SK-N-SH treated with all-trans-retinoic acid at 6 μM for 48 hours (cell line): ENCODE data around the gene YEATS2.

Experiments used
- ATAC-seq: fragments of 200-7000 bp; cut with Tn5 transposase; 3 replicates; pipeline ENCODE4 v1.9.1; 2020; ENCODE audit warnings: mild to moderate bottlenecking, moderate library complexity
- ARNTL ChIP-seq: fragments of 450-650 bp; formaldehyde crosslinking; IDR thresholded peaks from 2 replicates; pipeline ENCODE4 v1.5.0; 2020; ENCODE audit warnings: low read depth, mild to moderate bottlenecking, moderate library complexity, borderline replicate concordance
- BACH2 ChIP-seq: fragments of 250-450 bp; sonication (Bioruptor Pico); IDR thresholded peaks from 2 replicates; pipeline ENCODE4 v1.9.0; 2021; ENCODE audit warnings: mild to moderate bottlenecking, borderline replicate concordance
- CREB5 ChIP-seq: fragments of 250-450 bp; sonication (Bioruptor Pico); IDR thresholded peaks from 2 replicates; pipeline ENCODE4 v1.5.1; 2020; ENCODE audit warnings: low read depth, mild to moderate bottlenecking, moderate library complexity
- CSDC2 ChIP-seq: fragments of 250-450 bp; sonication (Bioruptor Pico); IDR thresholded peaks from 2 replicates; pipeline ENCODE4 v1.5.0; 2020; ENCODE audit warnings: mild to moderate bottlenecking, moderate library complexity
- CSRNP3 ChIP-seq: fragments of 250-450 bp; sonication (Bioruptor Pico); IDR thresholded peaks from 2 replicates; pipeline ENCODE4 v1.5.1; 2021; ENCODE audit warnings: mild to moderate bottlenecking, moderate library complexity
- ESRRG ChIP-seq: fragments of 250-450 bp; sonication (Bioruptor Pico); IDR thresholded peaks from 2 replicates; pipeline ENCODE4 v1.6.1; 2021; ENCODE audit warnings: mild to moderate bottlenecking
- GLIS3 ChIP-seq: fragments of 250-450 bp; sonication (Bioruptor Pico); IDR thresholded peaks from 2 replicates; pipeline ENCODE4 v1.5.0; 2020; ENCODE audit warnings: mild to moderate bottlenecking, moderate library complexity
- ISL1 ChIP-seq: fragments of 250-450 bp; sonication (Bioruptor Pico); IDR thresholded peaks from 2 replicates; pipeline ENCODE4 v2.1.2; 2022; ENCODE audit warnings: mild to moderate bottlenecking, moderate library complexity
- PATZ1 ChIP-seq: fragments of 250-450 bp; sonication (Bioruptor Pico); IDR thresholded peaks from 2 replicates; pipeline ENCODE4 v1.8.0; 2020; ENCODE audit warnings: mild to moderate bottlenecking, moderate library complexity, borderline replicate concordance
- POU6F1 ChIP-seq: fragments of 250-450 bp; sonication (Bioruptor Pico); IDR thresholded peaks from 2 replicates; pipeline ENCODE4 v1.8.0; 2021; ENCODE audit warnings: low read depth, mild to moderate bottlenecking, moderate library complexity, borderline replicate concordance
- PPARA ChIP-seq: fragments of 250-450 bp; sonication (Bioruptor Pico); IDR thresholded peaks from 2 replicates; pipeline ENCODE4 v1.5.0; 2020; ENCODE audit warnings: mild to moderate bottlenecking, borderline replicate concordance
- RARB ChIP-seq: fragments of 250-450 bp; sonication (Bioruptor Pico); IDR thresholded peaks from 2 replicates; pipeline ENCODE4 v1.8.0; 2021; ENCODE audit warnings: mild to moderate bottlenecking, moderate library complexity
- SNAI2 ChIP-seq: fragments of 250-450 bp; sonication (Bioruptor Pico); IDR thresholded peaks from 2 replicates; pipeline ENCODE4 v1.5.0; 2020; ENCODE audit warnings: mild to moderate bottlenecking, moderate library complexity
- TCF4 ChIP-seq: fragments of 250-450 bp; sonication (Bioruptor Pico); IDR thresholded peaks from 2 replicates; pipeline ENCODE4 v1.8.0; 2021; ENCODE audit warnings: mild to moderate bottlenecking, moderate library complexity, borderline replicate concordance
- TOX ChIP-seq: fragments of 250-450 bp; sonication (Bioruptor Pico); IDR thresholded peaks from 2 replicates; pipeline ENCODE4 v1.8.0; 2021; ENCODE audit warnings: mild to moderate bottlenecking, moderate library complexity, borderline replicate concordance
- TSHZ2 ChIP-seq: fragments of 250-450 bp; sonication (Bioruptor Pico); IDR thresholded peaks from 2 replicates; pipeline ENCODE4 v1.5.0; 2020; ENCODE audit warnings: mild to moderate bottlenecking, moderate library complexity
- ZC3H10 ChIP-seq: fragments of 250-450 bp; sonication (Bioruptor Pico); IDR thresholded peaks from 2 replicates; pipeline ENCODE4 v1.5.1; 2021; ENCODE audit warnings: mild to moderate bottlenecking, moderate library complexity
- ZFP3 ChIP-seq: fragments of 250-450 bp; sonication (Bioruptor Pico); IDR thresholded peaks from 2 replicates; pipeline ENCODE4 v1.5.0; 2020; ENCODE audit warnings: mild to moderate bottlenecking, moderate library complexity
- ZNF70 ChIP-seq: fragments of 450-650 bp; formaldehyde crosslinking; IDR thresholded peaks from 2 replicates; pipeline ENCODE4 v1.5.0; 2020; ENCODE audit warnings: mild to moderate bottlenecking, moderate library complexity

Gene YEATS2

GRCh38 chr3:183828538-183828870, 130.9 kb downstream of the YEATS2 start:
- no peak for TF ChIP-seq ZFP3 (CRISPR knock-in tag)
- ATAC-seq: no peak

- ATAC-seq: no peak
- TF ChIP-seq ZC3H10 (CRISPR knock-in tag): no peak
- TF ChIP-seq TOX (CRISPR knock-in tag): no peak
- no peak for TF ChIP-seq ARNTL
- no peak for TF ChIP-seq GLIS3 (CRISPR knock-in tag)
- TF ChIP-seq ISL1 (CRISPR knock-in tag): no peak
- no peak for TF ChIP-seq POU6F1 (CRISPR knock-in tag)
- no peak for TF ChIP-seq ESRRG (CRISPR knock-in tag)
- TF ChIP-seq BACH2 (CRISPR knock-in tag): no peak
- no peak for TF ChIP-seq SNAI2 (CRISPR knock-in tag)
- TF ChIP-seq CREB5: no peak
- no peak for TF ChIP-seq CSDC2
Observed at GRCh38 chr3:183829466-183829865, 131.9 kb downstream of the YEATS2 start.

- no peak for TF ChIP-seq GLIS3 (CRISPR knock-in tag)
- no peak for TF ChIP-seq CREB5
- no peak for TF ChIP-seq PPARA (CRISPR knock-in tag)
- TF ChIP-seq BACH2 (CRISPR knock-in tag): no peak
- no peak for TF ChIP-seq TCF4 (CRISPR knock-in tag)
- TF ChIP-seq CSRNP3 (CRISPR knock-in tag): no peak
- no peak for TF ChIP-seq RARB (CRISPR knock-in tag)
- TF ChIP-seq ISL1 (CRISPR knock-in tag): no peak
- no peak for ATAC-seq
Observed at GRCh38 chr3:183830187-183830586, 132.6 kb downstream of the YEATS2 start.

GRCh38 chr3:183833516-183833915, 135.9 kb downstream of the YEATS2 start:
- no peak for TF ChIP-seq CSRNP3 (CRISPR knock-in tag)
- TF ChIP-seq CSDC2: no peak
- no peak for TF ChIP-seq TSHZ2 (CRISPR knock-in tag)
- TF ChIP-seq TCF4 (CRISPR knock-in tag): no peak
- no peak for TF ChIP-seq PPARA (CRISPR knock-in tag)
- no peak for TF ChIP-seq ISL1 (CRISPR knock-in tag)
- no peak for TF ChIP-seq POU6F1 (CRISPR knock-in tag)
- TF ChIP-seq ZNF70 (CRISPR knock-in tag): no peak
- TF ChIP-seq PATZ1 (CRISPR knock-in tag): no peak
- no peak for TF ChIP-seq SNAI2 (CRISPR knock-in tag)
- TF ChIP-seq ZFP3 (CRISPR knock-in tag): no peak
- no peak for ATAC-seq
